Measurements from ENCODE around the gene ITGA2.

The ITGA2 gene

DNA sequence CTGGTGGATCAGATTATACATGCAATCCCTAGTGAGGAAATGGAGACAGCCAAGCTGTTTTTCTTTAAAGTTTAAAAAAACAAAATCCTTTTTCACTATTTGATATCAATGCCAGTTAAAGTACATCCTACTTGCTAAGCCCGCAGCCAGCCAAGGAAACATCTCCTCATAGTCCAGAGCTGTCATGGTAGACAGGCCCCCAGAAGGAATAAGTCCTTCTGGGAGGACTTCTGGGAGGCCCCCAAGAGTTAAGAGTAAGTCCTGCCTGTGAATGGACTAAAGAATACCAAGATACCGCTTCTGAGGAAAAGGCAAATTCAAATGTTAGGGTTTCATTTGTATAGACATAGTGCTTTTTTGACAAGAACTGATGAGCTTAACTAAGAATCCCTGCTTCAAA lies 82.1 kb downstream of the ITGA2 start:
- ATAC-seq, result peak; percentile 61
- TF ChIP-seq ZC3H10 (CRISPR knock-in tag; IDR thresholded peaks at IDR 0.05) (no peak), ISL1 (CRISPR knock-in tag; IDR thresholded peaks at IDR 0.05) (no peak), CSDC2 (CRISPR knock-in tag; IDR thresholded peaks at IDR 0.05) (no peak), GLIS3 (CRISPR knock-in tag; IDR thresholded peaks at IDR 0.05) (no peak), ARNTL (CRISPR knock-in tag; IDR thresholded peaks at IDR 0.05; ENCODE audit: borderline replicate concordance, low read depth) (no peak), OSR1 (CRISPR knock-in tag; IDR thresholded peaks at IDR 0.05) (no peak)
- TF ChIP-seq, protein P1, sequence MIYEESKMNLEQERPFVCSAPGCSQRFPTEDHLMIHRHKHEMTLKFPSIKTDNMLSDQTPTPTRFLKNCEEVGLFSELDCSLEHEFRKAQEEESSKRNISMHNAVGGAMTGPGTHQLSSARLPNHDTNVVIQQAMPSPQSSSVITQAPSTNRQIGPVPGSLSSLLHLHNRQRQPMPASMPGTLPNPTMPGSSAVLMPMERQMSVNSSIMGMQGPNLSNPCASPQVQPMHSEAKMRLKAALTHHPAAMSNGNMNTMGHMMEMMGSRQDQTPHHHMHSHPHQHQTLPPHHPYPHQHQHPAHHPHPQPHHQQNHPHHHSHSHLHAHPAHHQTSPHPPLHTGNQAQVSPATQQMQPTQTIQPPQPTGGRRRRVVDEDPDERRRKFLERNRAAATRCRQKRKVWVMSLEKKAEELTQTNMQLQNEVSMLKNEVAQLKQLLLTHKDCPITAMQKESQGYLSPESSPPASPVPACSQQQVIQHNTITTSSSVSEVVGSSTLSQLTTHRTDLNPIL (CRISPR knock-in tag; IDR thresholded peaks at IDR 0.05; ENCODE audit: low read depth), result no peak
- TF ChIP-seq, protein P2, sequence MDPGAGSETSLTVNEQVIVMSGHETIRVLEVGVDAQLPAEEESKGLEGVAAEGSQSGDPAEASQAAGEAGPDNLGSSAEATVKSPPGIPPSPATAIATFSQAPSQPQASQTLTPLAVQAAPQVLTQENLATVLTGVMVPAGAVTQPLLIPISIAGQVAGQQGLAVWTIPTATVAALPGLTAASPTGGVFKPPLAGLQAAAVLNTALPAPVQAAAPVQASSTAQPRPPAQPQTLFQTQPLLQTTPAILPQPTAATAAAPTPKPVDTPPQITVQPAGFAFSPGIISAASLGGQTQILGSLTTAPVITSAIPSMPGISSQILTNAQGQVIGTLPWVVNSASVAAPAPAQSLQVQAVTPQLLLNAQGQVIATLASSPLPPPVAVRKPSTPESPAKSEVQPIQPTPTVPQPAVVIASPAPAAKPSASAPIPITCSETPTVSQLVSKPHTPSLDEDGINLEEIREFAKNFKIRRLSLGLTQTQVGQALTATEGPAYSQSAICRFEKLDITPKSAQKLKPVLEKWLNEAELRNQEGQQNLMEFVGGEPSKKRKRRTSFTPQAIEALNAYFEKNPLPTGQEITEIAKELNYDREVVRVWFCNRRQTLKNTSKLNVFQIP (CRISPR knock-in tag; IDR thresholded peaks at IDR 0.05; ENCODE audit: borderline replicate concordance, low read depth), result no peak

DNA sequence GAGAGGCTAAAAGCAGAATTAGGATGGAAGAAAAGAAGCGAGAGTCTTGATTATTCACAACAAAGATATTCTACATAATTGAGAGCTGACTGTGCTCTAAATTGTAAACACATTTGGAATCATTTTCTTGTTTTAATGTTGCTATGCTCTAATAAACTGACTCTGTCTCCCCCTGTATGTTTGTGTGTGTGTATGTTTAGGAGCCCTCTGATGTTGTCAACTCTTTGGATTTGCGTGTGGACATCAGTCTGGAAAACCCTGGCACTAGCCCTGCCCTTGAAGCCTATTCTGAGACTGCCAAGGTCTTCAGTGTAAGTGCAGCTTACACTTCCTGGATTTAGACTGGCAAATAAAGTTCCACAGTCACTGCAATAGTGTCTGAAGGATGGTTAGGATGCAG lies 82.6 kb downstream of the ITGA2 start:
- ATAC-seq, result peak; percentile 82
- TF ChIP-seq GLIS3 (CRISPR knock-in tag; IDR thresholded peaks at IDR 0.05), result no peak
- TF ChIP-seq ZFP30 (CRISPR knock-in tag; IDR thresholded peaks at IDR 0.05), result no peak
- TF ChIP-seq ZFP3 (CRISPR knock-in tag; IDR thresholded peaks at IDR 0.05), result no peak
- no peak for TF ChIP-seq CSDC2 (CRISPR knock-in tag; IDR thresholded peaks at IDR 0.05)
- TF ChIP-seq RARB (CRISPR knock-in tag; IDR thresholded peaks at IDR 0.05), result no peak
- TF ChIP-seq ARNTL (CRISPR knock-in tag; IDR thresholded peaks at IDR 0.05; ENCODE audit: borderline replicate concordance, low read depth), result no peak

DNA sequence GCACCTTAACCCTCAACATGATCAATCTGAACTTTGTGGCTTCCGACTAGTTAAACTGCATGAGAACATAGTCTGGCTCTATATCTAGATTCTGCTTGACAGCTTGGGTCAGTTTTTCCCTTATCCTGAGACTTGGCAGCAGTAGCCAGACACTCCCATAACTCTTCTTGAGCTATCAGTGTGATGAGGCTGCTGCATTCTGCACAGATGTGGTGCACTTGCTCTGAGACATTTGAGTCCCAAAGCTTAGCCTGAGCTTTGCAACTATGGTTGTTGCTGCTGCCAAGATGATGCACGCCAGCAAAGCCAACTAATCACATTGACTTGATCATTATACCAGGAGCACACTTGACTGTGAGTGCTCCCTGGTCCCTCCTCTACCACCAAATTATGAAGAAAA lies 84.2 kb downstream of the ITGA2 start:
- TF ChIP-seq ZFP30 (CRISPR knock-in tag; IDR thresholded peaks at IDR 0.05) (no peak), ZNF565 (CRISPR knock-in tag; conservative IDR thresholded peaks at IDR 0.05; ENCODE audit: low read depth) (no peak)
- TF ChIP-seq, protein P2 (CRISPR knock-in tag; IDR thresholded peaks at IDR 0.05; ENCODE audit: borderline replicate concordance, low read depth), result no peak

DNA sequence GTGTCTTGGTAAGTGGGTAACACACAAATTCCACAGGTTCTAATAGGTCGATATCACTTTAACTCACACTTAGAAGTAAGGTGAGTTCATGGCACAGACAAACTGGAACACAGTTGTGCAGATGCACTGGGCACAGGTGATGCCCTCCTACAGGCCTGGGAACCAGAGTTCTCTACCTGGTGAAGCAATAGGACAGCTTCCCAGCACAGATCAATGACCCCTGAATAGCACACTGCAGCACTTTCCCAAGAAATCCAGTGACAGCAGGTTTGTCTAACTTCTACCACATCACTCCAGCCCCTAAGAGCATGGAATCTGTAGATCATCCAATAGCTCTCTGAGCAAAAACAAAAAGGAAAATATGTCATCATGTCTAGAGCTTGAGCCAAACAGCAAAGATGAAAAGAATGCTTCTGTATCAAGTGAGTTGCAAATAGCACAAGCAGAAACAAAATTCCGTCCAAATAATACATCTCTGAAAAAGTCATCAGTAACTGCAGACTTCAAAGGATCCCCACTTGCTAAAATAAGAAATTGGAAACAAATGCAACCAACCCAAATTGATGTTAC lies 86.9 kb downstream of the ITGA2 start:
- TF ChIP-seq ISL1 (CRISPR knock-in tag; IDR thresholded peaks at IDR 0.05), result no peak
- TF ChIP-seq ZFP30 (CRISPR knock-in tag; IDR thresholded peaks at IDR 0.05), result no peak
- TF ChIP-seq ZNF565 (CRISPR knock-in tag; conservative IDR thresholded peaks at IDR 0.05; ENCODE audit: low read depth), result no peak
- no peak for TF ChIP-seq OSR1 (CRISPR knock-in tag; IDR thresholded peaks at IDR 0.05)
- TF ChIP-seq SNAI2 (CRISPR knock-in tag; IDR thresholded peaks at IDR 0.05), result no peak
- no peak for TF ChIP-seq PPARA (CRISPR knock-in tag; IDR thresholded peaks at IDR 0.05; ENCODE audit: borderline replicate concordance)
- TF ChIP-seq, protein P3, sequence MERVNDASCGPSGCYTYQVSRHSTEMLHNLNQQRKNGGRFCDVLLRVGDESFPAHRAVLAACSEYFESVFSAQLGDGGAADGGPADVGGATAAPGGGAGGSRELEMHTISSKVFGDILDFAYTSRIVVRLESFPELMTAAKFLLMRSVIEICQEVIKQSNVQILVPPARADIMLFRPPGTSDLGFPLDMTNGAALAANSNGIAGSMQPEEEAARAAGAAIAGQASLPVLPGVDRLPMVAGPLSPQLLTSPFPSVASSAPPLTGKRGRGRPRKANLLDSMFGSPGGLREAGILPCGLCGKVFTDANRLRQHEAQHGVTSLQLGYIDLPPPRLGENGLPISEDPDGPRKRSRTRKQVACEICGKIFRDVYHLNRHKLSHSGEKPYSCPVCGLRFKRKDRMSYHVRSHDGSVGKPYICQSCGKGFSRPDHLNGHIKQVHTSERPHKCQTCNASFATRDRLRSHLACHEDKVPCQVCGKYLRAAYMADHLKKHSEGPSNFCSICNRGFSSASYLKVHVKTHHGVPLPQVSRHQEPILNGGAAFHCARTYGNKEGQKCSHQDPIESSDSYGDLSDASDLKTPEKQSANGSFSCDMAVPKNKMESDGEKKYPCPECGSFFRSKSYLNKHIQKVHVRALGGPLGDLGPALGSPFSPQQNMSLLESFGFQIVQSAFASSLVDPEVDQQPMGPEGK (CRISPR knock-in tag; IDR thresholded peaks at IDR 0.05; ENCODE audit: borderline replicate concordance), result no peak
- no peak for TF ChIP-seq TOX (CRISPR knock-in tag; IDR thresholded peaks at IDR 0.05; ENCODE audit: borderline replicate concordance)
- TF ChIP-seq, protein P4, sequence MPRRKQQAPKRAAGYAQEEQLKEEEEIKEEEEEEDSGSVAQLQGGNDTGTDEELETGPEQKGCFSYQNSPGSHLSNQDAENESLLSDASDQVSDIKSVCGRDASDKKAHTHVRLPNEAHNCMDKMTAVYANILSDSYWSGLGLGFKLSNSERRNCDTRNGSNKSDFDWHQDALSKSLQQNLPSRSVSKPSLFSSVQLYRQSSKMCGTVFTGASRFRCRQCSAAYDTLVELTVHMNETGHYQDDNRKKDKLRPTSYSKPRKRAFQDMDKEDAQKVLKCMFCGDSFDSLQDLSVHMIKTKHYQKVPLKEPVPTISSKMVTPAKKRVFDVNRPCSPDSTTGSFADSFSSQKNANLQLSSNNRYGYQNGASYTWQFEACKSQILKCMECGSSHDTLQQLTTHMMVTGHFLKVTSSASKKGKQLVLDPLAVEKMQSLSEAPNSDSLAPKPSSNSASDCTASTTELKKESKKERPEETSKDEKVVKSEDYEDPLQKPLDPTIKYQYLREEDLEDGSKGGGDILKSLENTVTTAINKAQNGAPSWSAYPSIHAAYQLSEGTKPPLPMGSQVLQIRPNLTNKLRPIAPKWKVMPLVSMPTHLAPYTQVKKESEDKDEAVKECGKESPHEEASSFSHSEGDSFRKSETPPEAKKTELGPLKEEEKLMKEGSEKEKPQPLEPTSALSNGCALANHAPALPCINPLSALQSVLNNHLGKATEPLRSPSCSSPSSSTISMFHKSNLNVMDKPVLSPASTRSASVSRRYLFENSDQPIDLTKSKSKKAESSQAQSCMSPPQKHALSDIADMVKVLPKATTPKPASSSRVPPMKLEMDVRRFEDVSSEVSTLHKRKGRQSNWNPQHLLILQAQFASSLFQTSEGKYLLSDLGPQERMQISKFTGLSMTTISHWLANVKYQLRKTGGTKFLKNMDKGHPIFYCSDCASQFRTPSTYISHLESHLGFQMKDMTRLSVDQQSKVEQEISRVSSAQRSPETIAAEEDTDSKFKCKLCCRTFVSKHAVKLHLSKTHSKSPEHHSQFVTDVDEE (CRISPR knock-in tag; IDR thresholded peaks at IDR 0.05), result no peak
- no peak for TF ChIP-seq ESRRG (CRISPR knock-in tag; IDR thresholded peaks at IDR 0.05)
- no peak for TF ChIP-seq ZNF8 (CRISPR knock-in tag; IDR thresholded peaks at IDR 0.05)
- TF ChIP-seq CSDC2 (CRISPR knock-in tag; IDR thresholded peaks at IDR 0.05), result no peak
- no peak for TF ChIP-seq ZFP3 (CRISPR knock-in tag; IDR thresholded peaks at IDR 0.05)

More for the DNA sequence above, 84.2 kb downstream of the ITGA2 start:
- ATAC-seq, result no peak

More for the DNA sequence above, 86.9 kb downstream of the ITGA2 start:
- no peak for ATAC-seq

Data from SK-N-SH treated with all-trans-retinoic acid at 6 μM for 48 hours (cell line).